MM.1S (cell line): Measurements from ENCODE around the gene METAP1D.

ENCODE experiments used
- EZH2 ChIP-seq: fragments of 300-600 bp; sonication (generic); optimal IDR thresholded peaks from 2 replicates; pipeline ENCODE3; 2017; ENCODE audit warnings: low read depth, mild to moderate bottlenecking, antibody characterized with exemption, low read length, mixed read lengths
- TF ChIP-seq, protein P1 (sequence below): fragments of 300-600 bp; sonication (generic); IDR thresholded peaks from 2 replicates; pipeline ENCODE4 v1.5.1; 2016; ENCODE audit warnings: antibody characterized with exemption, low read length, mixed read lengths

DNA sequence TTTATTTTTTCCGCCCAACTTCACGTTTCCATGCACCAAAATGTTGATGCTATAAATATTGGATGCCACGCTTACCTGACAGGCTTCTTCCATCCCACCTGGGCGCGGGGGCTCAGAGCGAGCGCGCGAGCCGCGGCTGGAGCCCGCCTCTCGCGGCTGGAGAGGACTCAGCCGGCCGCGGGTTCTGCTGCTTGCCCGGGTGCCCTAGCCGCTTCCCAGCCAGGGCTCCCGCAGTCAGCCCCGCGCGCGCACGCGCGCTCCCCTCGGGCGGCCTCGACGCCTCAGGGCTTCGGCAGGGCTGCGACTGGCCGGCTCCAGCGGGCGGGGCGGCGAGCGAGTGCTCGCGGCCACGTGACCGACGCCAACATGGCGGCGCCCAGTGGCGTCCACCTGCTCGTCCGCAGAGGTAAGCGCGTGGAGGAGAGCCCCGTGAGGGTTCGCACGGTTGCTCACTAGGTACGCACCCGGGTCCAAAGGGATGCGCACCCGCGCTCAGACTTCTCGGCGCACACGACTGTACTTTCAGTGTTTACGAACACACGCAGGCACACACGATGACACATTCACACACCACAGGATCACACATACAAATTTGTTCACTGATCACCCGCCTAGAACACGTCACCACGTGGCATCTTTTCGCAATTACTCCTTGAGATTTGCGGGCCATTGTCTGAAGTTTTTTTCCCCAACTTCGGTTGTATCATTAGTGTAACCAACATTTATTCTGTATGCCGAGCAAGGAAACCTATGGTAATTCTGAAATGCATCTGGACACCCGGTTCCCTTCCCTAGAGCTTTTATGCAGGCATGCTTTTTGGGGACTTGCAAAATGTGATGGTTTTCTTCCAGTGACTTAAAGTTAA, at the start of gene METAP1D:
- TF ChIP-seq, protein P1, sequence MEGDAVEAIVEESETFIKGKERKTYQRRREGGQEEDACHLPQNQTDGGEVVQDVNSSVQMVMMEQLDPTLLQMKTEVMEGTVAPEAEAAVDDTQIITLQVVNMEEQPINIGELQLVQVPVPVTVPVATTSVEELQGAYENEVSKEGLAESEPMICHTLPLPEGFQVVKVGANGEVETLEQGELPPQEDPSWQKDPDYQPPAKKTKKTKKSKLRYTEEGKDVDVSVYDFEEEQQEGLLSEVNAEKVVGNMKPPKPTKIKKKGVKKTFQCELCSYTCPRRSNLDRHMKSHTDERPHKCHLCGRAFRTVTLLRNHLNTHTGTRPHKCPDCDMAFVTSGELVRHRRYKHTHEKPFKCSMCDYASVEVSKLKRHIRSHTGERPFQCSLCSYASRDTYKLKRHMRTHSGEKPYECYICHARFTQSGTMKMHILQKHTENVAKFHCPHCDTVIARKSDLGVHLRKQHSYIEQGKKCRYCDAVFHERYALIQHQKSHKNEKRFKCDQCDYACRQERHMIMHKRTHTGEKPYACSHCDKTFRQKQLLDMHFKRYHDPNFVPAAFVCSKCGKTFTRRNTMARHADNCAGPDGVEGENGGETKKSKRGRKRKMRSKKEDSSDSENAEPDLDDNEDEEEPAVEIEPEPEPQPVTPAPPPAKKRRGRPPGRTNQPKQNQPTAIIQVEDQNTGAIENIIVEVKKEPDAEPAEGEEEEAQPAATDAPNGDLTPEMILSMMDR: no peak
- no peak for TF ChIP-seq EZH2
